NCI-H2196 (cell line): ENCODE results near the gene FARS2.
A peak's percentile ranks its signal among the peaks of the same experiment; 100 is the strongest.

Experiments used
- DNase-seq: peaks from one replicate; lab custom pipeline; 2025; ENCODE audit not compliant: unreplicated experiment; lab: John Stamatoyannopoulos, UW

FARS2 gene

DNA sequence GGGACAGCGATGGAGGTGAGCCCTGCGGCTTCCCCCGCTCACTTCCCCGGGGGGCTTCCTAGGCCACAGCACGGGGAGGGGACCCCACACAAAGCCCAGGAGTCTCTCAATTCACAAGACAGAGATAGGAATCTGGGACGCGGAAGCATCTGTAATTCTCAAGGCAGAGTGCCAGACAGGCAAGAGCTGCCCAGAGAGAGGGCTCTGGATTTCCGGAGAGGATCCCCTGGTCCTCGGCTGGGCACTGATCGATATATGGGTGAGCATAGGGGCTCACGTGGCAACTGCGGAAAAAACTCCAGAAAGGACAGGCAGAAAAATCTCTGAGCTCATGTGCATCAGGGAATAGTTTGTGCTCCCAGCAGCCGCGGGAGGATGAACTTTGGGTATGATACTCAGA is 449.2 kb downstream of the FARS2 start:
- DNase-seq: no peak

DNA sequence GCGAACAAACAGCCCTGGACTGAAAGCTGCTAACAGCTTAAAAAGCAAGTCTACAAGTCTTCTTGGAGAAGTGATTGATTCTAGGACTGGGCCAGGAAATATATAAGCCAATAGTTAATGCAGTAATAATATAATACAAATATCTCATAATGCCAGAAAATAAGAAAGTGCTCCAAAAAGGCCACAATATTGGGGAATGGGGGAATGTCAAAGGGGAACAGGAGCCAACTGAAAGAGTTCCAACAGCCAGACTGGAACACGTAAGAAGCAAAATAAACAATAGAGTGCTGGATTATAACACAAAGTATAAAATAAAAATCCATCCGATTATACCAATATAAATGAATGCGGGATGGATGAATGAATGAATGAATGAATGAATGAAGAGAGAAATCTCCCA is 449.6 kb downstream of the FARS2 start:
- DNase-seq: no peak

- no peak for DNase-seq
Observed at GRCh38 chr6:5712349-5713215, 451.3 kb downstream of the FARS2 start.

GRCh38 chr6:5713519-5713918 is 452.2 kb downstream of the FARS2 start:
- DNase-seq: no peak

DNA sequence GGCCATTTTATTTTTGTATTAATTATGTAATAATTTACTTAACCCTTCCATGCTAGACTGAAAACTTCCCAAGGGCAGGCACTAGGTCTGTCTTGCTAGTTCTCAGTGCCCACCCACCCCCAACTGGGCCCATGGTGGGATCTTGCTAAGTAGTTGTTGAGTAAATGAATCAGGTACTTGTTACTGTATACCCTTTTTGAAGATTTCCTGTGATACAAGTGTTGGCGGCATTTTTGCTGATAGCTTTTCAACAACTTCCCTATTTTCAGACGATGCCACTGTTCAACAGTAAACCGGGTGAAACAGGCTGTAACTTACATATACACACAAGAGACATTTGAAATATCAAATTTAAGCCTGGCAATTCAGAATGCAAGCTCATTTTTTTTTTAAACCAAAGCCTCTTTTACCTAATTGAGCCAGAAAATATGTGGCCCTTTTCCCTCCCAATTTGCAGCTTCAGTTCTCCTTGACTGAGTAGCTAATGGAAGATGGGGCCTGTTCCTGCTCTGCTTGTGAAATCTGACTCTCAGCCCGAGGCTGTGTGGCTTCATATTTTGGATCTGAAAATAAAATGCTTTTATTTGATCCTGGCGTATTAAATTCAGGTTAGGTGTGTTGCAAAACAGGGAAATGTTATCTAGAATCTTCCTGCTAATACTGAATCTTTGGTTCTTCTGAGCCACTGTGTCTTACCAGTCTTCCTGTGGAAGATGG is 457.1 kb downstream of the FARS2 start:
- DNase-seq: no peak

GRCh38 chr6:5723841-5724691 is 462.8 kb downstream of the FARS2 start:
- no peak for DNase-seq

- no peak for DNase-seq
Observed at GRCh38 chr6:5724911-5725310, 463.6 kb downstream of the FARS2 start.

DNA sequence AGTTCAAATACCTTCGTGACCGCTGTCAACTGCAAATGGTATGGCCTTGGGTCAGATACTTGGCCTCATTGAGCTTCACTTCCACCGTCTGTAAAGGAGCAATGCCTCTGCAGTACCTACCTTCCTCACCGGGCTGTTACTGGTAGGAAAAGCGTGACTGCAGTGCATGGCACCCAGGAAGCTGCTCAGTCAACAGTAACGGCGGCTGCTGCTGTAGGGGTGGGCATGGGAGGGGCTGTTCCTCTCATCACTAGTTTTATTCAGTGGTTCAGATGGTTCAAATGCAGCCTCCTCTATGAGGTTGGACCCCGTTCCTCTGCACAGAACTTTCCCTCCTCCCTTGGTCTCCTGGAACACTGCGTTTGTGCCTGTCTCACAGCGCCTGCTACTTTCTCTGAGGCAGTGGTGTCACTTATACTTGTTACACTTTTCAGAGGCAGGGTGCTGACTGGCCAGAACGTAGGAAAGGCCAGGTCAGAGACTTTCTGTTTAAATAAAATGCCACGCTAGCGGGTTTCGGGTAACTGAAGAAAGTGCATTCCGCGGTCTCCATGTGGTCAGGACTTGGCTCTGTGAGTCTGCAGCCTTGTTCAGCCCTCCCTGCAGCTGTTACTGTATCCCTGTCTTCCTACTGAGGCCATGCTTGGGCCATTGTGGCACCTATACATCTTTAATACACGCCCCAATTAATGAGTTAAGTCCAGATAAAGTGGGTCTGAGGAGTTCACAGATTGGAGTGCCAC is 465.8 kb downstream of the FARS2 start:
- DNase-seq: no peak

GRCh38 chr6:5728351-5729079 is 467.2 kb downstream of the FARS2 start:
- no peak for DNase-seq

- peak; percentile 53 for DNase-seq
Observed at GRCh38 chr6:5729080-5729434, 467.7 kb downstream of the FARS2 start.

GRCh38 chr6:5729813-5730517 is 468.7 kb downstream of the FARS2 start:
- DNase-seq: no peak

GRCh38 chr6:5730585-5731263 is 469.4 kb downstream of the FARS2 start:
- DNase-seq: no peak

- no peak for DNase-seq
Observed at GRCh38 chr6:5731435-5731834, 470.1 kb downstream of the FARS2 start.

- DNase-seq: no peak
Observed at GRCh38 chr6:5732496-5732895, 471.2 kb downstream of the FARS2 start.

GRCh38 chr6:5736016-5736738 is 474.9 kb downstream of the FARS2 start:
- no peak for DNase-seq

- no peak for DNase-seq
Observed at GRCh38 chr6:5737460-5737859, 476.1 kb downstream of the FARS2 start.

- no peak for DNase-seq
Observed at GRCh38 chr6:5738211-5738610, 476.9 kb downstream of the FARS2 start.

DNA sequence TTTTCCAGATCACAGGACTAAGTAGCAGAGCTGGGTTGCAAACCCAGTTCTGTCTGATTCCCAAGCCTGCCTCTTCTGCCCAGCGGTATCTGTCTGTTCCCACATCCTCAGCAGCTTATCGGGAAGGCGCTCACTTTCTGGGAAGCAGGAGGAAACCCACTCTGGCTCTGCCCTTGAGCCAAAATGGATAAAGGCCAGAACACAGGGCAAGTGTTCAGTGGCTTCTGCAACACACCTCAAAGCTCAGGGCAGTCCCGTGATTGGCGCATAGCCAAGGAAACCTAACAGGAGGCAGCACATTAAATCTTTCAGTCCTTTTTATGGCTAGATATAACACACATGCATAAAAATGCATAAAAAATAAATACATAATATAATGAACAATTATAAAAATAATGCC is 483.2 kb downstream of the FARS2 start:
- DNase-seq: no peak
